Left renal pelvis (tissue), 4 donors: Measurements from ENCODE around the gene TMEM240. TPM values are rescaled to one million over a fixed set of nuclear protein-coding genes. Genes with fewer than 3 reads are reported as not detected.

Source experiments
- DNase-seq, 4 donors: peaks; one replicate each; pipeline ENCODE4 v3.0.0-alpha.2; 2013; ENCODE audit warnings: low read depth in 4 of 4, low spot score in 3 of 4
- polyA plus RNA-seq, 4 donors: library from polyadenylated mRNA; unstranded; fragments of 120-200 nt; gene quantifications; one replicate each; pipeline ENCODE4 v1.2.1, GENCODE V29; 2013; ENCODE audit not compliant: insufficient read length in 4 of 4

The TMEM240 gene
- polyA plus RNA-seq = 1 to 10 TPM; 3.4 to 9.7 (median 6.3) TPM

DNA sequence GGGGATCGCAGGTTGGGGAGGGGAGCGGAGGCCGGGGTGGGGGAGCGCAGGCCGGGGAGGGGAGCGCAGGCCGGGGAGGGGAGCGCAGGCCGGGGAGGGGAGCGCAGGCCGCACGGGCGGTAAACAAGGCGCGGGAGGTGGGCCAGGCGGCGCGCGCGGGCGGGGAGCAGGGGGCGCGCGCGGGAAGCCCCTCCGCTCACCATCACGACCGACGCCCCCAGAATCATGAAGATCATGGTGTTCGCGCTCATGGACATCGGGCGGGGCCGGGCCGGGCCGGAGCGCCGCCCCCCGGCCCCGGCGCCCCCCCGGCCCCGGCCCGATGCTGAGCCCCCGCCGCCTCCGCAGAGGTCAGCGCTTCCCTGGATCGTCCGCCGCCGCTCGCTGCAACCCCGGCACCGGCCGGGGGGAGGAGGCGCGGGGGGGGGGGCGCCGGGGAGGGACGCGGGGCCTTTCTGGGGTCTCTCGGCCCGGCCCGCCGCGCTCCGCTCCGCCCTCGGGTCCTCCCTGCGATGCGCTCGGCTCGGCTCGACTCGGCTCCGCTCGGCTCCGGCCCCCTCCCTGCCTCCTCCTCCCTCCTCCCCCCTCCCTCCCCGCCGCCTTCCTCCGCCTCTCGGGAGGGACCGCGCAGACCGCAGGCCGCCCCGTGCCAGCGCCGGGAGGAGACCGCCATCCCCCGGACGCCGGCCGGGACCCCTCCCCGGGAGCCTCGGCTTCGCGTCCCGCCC, at the start of gene TMEM240:
Gene TMEM240, minus strand, starts transcription at position 535 of the 728 bp plus-strand sequence. Its CDS starts 278 bp downstream, at position 257.
- DNase-seq = peak; percentile 36 to 62 (median 55)

DNA sequence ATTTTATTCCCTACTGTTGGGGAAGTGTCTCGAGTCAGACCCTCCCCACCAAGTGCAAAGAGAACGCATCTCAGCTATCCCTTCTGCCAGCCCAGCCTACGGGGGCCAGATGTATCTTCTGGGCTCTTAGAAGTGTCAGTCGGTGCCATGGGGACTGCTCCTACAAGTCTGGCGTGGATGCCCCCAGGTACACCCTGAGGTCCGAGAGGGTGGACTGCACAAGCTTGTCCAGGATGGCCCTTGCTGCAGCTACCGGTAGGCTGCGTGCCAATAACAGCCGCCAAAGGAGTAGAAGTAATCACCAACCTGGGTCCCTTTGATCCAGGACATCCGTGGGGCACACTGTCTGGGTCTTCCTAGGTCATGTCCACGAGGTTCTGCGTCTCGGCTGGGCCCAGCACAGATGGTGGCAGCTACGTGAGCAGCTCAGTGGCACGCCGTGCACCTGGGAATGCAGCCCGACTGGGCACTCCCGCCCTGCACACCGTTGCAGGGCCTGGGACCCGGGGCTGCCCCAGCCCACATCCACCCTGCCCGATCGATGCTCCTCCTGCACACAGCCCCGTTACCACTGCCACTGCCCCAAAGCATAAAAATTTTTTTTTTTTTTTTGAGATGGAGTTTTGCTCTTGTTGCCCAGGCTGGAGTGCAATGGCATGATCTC, 43.1 kb upstream of the TMEM240 start:
- DNase-seq = no peak

DNA sequence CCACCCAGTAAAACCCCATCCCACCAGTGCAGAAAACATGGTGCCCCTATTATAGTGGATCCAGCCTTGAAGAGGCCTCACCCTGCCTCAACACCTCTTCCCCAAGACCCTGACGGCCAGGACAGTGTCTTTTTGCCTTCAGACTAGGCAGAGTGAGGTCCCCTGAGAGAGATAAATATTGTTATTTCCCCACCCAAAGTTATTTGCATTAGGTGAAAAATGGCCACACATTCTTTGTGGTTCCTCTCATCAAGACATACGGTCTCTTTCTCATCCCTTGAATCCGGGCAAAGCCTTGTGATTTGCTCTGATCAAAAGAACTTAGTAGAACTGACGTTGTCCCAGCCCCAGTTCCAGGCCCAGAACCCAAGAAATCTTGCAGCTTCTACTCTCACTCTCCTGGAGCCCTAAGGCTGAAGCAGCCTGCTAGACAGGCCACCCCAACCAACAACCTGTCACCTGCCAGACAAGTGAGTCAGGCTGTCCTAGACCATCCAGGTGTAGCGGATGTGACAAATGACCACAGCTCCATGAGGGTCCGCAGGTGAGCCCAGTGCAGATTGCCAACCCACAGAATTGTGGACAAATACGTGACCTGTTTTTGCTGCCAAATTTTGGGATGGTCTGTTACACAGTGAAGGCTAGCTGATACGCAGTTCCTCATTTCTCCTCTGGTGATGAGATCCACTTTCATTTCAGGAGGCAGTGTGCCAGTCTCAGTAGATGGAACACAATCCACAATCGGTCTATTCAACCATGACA, 42.3 kb upstream of the TMEM240 start:
- no peak for DNase-seq

DNA sequence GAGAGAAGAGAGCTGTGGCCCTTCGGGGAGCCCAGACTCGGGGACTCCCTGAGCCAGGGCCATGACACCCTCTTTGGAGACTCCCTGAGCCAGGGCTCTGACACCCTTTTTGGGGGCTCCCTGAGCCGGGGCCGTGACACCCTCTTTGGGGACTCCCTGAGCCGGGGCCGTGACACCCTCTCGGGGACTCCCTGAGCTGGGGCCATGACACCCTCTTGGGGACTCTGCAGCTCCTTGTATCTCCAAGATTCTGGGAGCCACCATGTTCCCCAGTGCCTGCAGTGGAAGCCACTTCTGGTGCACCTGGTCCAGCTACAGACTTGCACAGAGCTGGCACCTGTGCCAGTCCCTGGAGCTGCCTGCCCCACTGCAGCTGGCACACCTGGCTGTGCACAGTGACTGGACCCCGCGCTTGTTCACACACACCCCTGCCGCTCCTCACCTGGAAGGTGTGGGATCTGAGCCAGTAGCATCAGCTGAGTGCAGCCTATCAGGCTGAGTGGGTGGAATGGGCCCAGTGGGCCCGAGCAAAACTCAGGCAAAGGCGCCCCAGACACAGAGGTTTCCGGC, 38.0 kb upstream of the TMEM240 start:
- DNase-seq = no peak

DNA sequence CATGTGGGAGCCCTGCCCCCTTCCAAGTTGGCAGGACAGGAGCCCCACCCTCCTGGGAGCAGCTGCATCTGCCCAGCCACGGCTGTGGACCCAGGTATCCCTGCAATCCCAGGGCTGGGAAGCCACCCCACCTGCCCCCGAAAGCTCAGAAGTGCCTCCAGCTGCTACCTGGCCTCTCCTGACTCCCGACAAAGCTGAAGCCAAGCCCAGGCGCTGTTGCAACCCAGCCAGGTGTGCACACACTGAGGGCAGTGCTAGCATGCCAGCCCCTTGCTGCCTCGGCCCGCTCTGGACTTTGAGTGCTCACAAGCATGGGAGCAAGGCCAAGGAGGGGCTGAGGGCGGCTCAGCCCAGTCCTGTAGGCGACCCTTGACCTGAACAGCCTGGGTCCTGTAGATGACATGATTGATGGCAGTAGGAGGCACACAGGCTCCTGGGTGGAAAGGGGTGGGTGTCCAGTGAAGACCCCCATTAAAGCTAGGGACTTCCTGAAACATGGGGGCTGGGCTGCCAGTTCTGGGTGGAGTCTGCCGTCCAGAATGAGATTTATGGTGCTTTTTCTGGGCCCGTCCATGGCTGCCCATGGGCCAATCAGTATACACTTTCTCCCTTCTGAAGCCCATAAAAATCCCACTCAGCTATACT, 37.1 kb upstream of the TMEM240 start:
- no peak for DNase-seq

DNA sequence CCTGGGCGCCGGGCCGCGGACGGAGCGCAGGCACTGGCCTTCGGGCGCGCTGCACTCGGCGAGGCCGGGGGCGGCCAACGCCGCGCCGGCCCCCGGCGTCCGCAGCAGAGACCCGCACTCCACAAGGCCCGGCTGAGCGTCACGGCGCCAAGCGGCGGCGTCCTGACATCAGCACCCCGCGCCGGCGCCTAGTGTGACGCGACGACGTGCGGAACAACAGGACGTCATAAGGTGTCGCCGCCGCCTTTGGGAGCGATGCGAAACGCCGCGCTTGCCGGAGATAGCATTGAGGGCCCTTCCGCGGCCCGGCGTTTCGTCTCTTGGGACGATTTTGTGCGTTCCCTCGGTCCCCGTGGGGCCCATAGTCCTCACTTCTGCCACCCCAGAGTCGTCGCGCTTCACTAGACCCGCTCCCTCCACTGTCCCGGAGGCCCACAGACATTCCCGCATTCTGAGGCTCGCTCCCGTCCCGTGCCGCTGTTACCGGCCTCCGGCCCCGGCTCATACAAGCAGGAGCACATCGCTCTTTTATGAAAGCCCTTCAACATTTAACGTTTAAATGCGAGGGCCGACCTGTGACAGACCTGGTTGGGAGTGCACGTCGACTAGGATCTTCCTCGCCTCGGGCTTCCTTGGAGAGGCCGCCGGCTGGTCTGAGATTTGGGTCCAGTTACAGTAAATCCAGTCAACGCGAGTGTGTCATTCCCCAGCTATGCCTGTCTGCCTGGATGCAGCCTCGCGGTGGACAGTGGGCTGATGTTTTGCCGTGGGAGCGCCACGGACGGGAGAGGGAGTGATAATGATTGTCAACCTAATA, 34.5 kb upstream of the TMEM240 start, which contains the start of gene SSU72:
Gene SSU72, minus strand, starts transcription at position 143 of the 817 bp plus-strand sequence. CDS start 306 bp downstream, outside the sequence.
- DNase-seq = peak; percentile 75 to 83 (median 80)

DNA sequence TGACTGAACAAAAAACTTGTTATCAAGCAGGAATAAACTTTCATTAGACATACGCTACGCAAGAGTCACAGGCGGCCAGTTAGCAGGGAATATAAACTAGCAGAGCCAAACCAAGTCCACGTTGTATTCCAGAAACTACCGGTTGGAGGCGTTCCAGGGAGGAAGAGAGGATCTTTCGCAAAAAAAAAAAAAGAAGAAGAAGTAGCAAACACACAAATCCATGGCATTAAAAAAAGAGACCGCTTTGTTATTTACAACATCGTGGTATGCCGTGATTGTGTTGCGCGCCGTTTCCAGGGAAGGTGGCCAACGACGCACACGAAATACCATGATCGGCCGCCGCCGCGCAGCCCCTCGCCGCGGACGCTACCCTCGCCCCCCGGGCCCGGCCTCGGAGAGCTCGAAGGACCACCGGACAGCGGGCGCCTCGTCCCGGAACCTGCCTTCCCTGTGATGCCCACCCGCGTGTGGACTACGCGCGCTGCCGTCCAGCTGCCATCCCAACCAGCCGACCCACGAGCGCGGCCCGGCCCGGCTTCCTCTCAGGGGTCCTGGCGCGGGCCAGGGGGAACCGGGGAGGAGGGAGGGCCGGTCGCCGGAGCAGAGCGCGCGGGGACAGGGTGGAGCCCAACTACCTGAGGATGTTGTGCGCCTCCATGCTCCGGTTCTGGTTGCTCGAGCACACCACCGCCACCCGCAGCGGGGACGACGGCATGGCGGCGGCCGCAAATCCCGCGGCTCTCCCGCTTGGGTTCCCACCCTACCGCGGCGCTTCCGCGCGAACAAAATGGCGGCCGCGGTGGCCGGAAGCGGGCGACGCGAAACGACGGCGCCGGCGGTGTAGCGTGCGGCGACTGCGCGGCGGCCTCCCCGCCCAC, 33.7 kb upstream of the TMEM240 start:
- DNase-seq = peak in 2 of 4 donors; percentile 39 to 62

DNA sequence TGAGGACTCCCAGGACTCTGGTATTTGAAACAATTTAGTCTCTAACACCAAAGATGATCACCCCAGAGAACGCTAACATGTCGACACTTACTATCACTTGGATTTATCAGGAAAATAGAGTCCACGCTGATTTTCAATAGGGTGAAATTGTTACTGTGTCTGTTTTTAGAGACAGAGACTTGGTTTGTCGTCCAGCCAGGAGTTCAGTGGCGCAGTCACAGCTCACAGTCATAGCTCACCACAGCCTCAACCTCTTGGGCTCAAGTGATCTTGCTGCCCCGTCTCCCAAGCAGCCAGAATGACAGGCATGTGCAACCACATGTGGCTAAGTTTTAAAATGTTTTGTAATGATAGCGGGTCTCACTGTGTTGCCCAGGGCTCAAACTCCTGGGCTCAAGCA, 28.9 kb upstream of the TMEM240 start:
- DNase-seq = no peak

DNA sequence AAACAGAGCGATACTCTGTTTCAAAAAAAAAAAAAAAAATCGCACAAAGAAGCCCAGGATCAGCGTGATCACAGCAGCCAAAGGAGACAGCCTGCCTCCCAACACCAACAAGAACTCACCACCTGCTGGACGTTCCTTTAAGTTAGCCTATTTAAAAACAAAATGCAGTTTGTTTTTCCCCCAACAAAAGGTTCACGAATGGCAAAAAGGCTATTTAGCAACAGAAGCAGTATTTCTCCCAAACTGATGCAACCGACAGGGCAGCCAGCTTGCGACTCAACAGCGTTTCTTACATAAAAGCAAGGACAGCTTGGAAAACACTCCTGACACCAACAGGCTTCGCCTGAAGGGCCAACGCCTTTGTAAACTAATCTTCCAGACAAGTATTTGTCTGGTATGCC, 27.5 kb upstream of the TMEM240 start:
- no peak for DNase-seq

DNA sequence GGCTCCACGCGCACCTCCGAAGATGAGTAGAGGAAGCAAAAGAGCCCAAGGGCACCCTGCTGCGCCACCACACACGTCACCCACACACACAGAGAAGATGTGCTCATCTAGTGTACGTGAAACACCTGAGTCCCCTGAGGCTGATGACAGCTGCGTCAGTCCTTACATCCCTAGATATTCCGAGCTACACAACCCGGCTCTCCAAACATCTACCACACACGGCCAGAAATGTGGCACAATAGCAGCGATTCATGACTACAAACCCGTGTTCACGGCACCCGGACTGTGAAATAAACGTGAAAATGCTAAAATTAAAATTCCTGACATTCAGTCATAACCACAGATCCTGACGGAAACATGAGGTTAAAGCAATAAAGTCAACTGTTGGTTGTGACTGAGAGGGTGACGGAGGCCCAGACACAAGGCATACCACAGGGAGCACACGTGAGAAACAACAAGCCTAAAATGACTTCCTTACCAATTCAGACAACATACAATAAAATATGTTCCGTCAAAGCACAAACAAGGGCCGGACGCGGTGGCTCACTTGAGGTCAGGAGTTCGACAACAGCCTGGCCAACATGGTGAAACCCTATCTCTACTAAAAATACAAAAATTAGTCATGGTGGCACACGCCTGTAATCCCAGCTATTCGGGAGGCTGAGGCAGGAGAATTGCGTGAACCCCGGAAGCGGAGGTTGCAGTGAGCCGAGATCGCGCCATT, 26.9 kb upstream of the TMEM240 start:
- DNase-seq = no peak

DNA sequence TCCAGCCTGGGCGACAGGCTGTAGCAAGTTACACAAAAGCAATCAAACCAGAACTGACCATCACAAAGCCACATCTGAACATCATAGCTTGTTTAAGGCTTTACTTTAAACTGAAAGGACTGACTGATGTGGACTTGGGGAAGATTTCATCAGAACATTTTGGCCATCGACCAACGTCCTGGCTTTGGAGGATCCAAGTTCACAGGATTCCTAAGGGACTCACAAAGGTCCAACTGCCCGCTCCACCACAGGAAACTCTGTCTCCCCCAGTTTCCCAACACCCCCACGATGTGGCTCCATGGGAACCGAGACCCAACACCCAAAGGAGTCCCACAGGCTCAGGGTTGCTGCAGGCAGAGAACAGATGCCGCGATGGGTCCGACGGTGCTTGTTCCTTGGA, 24.9 kb upstream of the TMEM240 start:
- no peak for DNase-seq

DNA sequence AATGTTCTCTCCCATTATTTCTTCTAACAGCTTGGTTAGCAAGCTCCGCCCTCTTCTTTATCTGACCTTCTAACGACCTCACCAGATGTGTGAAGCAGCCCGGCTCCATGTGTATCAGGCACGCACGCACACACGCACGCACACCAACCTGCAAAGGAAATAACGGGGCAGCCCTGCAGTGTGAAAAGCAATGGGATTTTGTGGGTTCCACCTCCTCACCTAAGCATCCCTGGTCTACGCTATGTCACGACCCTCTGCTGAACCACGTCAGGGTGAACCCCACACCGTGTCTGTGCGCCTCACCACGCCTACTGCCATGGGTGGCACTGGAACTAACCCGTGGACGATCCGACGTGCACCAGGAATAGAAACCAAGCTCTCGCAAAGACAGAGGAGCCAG, 23.8 kb upstream of the TMEM240 start:
- DNase-seq = no peak

DNA sequence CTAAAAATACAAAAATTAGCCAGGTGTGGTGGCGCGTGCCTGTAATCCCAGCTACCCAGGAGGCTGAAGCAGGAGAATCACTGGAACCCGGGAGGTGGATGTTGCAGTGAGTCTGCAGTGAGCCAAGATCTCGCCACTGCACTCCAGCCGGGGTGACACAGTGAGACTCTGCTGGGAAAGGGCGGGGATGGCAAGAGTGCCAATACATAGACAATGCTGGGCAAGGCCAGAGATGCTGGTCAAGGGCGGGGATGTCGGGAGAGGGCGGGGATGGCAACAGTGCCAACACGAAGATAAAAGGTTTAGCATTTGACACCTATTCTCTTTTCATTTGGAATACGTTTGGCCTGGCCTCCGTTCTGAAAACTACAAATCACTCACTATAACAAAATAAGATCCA, 23.3 kb upstream of the TMEM240 start:
- no peak for DNase-seq

DNA sequence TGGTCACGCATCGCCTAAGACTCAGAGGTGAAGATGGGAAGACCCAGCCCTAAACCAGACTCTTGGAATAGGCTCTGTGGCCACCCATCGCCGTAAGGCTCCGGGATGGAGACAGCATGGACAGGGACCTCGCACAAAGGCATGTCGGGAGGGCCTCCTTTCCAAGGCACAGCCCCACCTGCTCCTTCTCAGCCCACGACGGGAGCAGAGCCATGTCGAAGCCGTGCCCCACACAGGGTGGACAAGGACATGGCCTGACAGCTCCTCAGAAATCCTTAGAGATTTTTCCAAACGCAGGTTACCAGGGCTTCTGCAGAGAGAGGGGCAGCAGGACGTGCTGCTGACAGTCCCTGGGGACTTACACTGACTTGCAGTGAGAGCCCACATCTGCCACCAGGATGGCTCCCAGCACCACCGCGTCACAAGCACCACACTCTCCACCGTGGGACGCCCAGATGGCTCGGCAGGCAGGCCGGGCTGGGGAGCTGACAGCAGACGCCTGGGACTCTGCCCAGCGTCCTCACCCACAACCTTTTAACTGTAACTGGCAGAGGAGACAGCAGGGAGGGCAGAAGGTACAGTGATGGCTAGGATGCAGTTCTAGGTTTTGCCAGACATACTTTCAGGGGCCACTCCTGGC, 22.3 kb upstream of the TMEM240 start:
- DNase-seq = no peak

DNA sequence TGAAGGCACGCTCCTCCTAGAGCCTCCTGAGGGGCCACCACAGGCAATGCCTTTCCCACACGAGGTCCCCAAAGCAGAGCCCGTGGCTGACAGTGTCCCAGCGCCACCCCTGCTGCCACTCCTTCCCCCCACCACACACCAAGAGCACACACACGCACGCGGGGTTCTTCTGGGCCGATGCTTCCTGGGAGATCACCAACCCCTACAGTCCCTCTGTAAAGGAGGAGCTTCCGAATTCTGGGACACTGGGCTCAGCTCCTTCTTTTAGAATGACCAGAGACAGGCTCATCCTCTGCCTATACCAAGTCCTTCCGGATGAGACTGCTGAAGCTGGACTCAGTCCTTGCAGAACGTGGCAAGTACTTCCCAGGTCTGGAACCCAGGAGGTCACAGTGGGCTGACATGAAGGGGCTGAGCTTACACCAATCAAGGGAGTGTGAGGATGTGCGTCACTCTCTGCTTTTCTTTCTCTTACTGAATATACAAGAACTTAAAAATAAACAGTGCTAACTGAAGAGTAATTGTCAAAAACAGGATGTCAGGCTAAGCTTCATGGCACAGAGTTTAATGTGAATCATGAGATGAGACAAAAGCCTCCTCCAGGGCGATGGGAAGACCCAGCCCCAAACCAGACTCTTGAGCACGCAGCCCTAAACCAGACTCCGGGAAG, 21.5 kb upstream of the TMEM240 start:
- DNase-seq = no peak

DNA sequence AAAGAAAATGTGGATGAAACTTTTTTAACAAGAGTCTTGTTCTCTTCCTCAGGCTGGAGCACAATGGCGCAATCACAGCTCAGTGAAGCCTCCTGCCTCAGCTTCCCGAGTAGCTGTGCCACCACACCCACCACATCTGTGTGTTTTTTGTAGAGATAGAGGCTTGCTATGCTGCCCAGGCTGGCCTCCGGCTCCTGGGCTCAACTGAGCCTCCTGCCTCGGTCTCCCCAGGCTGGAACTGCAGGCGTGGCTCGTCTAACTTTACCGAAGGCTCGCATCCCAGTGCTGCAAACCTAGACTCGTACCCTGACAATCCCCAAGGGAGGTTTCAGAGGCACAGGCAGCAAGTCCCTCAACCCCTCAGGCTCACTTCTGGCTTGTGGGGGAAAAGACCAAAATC, 19.8 kb upstream of the TMEM240 start:
- no peak for DNase-seq

DNA sequence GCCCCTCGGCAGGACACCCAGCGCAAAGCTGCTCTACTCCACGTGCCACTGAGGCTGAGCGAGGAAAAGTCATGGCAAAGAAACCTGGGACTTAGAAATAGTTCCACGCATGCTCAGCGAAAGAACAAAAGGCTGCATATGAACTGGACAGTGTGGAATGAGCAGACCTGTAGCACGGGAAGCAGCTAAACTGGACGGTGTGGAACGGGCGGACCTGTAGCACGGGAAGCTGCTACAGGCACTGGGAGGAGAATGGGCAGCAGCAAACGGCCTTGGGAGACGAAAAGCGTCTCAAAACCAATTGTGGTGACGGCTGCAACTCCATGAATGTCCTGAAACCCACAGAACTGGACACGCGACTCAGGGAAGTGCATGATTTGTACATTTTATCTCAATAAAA, 18.6 kb upstream of the TMEM240 start:
- no peak for DNase-seq
